HEK293T (cell line): ENCODE measurements around the gene PRR23B.
"Not testable (repeated sequence)": the region's sequence is repeated elsewhere in the genome, so short reads cannot be mapped to it uniquely, and the experiment has no call there.

Source experiments
- CTCF ChIA-PET: fragments of 350-600 bp; formaldehyde crosslinking; extraction: SDS; loops from one replicate; lab custom pipeline; 2021; ENCODE audit warnings: antibody characterized with exemption, inconsistent platforms; lab: Yijun Ruan, JAX
- POLR2A ChIA-PET: fragments of 350-600 bp; formaldehyde crosslinking; extraction: SDS; loops from one replicate; lab custom pipeline; 2020; ENCODE audit warnings: antibody characterized with exemption, inconsistent platforms; lab: Yijun Ruan, JAX
- DNase-seq: peaks from one replicate; pipeline ENCODE4 v3.0.0; 2012; ENCODE audit warnings: mixed read lengths; ENCODE audit errors: extremely low spot score
- ARNT ChIP-seq: fragments of 450-650 bp; IDR thresholded peaks from 2 replicates; pipeline ENCODE4 v1.6.1; 2017; ENCODE audit warnings: mild to moderate bottlenecking
- BHLHE40 ChIP-seq: fragments of 450-650 bp; IDR thresholded peaks from 2 replicates; pipeline ENCODE4 v1.6.1; 2016; ENCODE audit warnings: mild to moderate bottlenecking, moderate library complexity, borderline replicate concordance
- CTBP1 ChIP-seq: fragments of 450-650 bp; IDR thresholded peaks from 2 replicates; pipeline ENCODE4 v1.6.1; 2016; ENCODE audit warnings: borderline replicate concordance
- ELF4 ChIP-seq: fragments of 450-650 bp; IDR thresholded peaks from 2 replicates; pipeline ENCODE4 v1.6.1; 2017; ENCODE audit warnings: antibody characterized with exemption
- FOXA1 ChIP-seq: fragments of 450-650 bp; IDR thresholded peaks from 2 replicates; pipeline ENCODE4 v1.6.1; 2016; ENCODE audit warnings: mild to moderate bottlenecking
- FOXK2 ChIP-seq: fragments of 450-650 bp; IDR thresholded peaks from 2 replicates; pipeline ENCODE4 v1.6.1; 2016; ENCODE audit warnings: mild to moderate bottlenecking
- FOXM1 ChIP-seq: fragments of 450-650 bp; IDR thresholded peaks from 2 replicates; pipeline ENCODE4 v1.6.1; 2017; ENCODE audit warnings: mild to moderate bottlenecking, borderline replicate concordance
- HDGF ChIP-seq: fragments of 450-650 bp; IDR thresholded peaks from 2 replicates; pipeline ENCODE4 v1.6.1; 2017; ENCODE audit warnings: antibody characterized with exemption, borderline replicate concordance
- L3MBTL2 ChIP-seq: fragments of 450-650 bp; conservative IDR thresholded peaks from 2 replicates; pipeline ENCODE4 v1.6.1; 2016; ENCODE audit warnings: mild to moderate bottlenecking
- LEF1 ChIP-seq: fragments of 450-650 bp; IDR thresholded peaks from 2 replicates; pipeline ENCODE4 v1.6.1; 2017; ENCODE audit warnings: mild to moderate bottlenecking, borderline replicate concordance
- NFRKB ChIP-seq: fragments of 450-650 bp; IDR thresholded peaks from 2 replicates; pipeline ENCODE4 v1.6.1; 2016; ENCODE audit warnings: mild to moderate bottlenecking, moderate library complexity
- PKNOX1 ChIP-seq: fragments of 450-650 bp; IDR thresholded peaks from 2 replicates; pipeline ENCODE4 v1.6.1; 2016
- SP1 ChIP-seq: fragments of 450-650 bp; IDR thresholded peaks from 2 replicates; pipeline ENCODE4 v1.6.1; 2017
- SUZ12 ChIP-seq: fragments of 450-650 bp; IDR thresholded peaks from 2 replicates; pipeline ENCODE4 v1.6.1; 2016; ENCODE audit warnings: mild to moderate bottlenecking
- TARDBP ChIP-seq: fragments of 450-650 bp; IDR thresholded peaks from 2 replicates; pipeline ENCODE4 v1.6.1; 2016
- ZNF384 ChIP-seq: fragments of 450-650 bp; IDR thresholded peaks from 2 replicates; pipeline ENCODE4 v1.6.1; 2016

PRR23B gene

DNA sequence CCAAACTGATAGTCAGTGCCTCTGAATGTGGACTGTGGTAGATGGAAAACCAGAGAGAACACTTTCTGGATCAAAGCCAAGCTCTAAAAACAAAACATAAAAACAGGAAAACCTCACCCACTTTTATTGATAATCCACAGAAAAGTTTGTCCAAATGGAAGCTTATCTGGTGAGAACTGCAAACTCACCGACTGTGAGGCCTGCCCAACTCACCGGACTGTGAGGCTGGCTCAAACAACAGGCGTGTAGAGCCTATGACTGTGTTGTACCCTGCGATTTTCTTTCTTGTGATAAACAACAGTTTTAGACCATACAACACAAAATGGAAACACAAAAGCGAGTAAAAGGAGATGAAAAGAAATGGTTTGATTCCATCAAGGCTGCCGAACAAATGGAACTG is 16.8 kb upstream of the PRR23B start:
- no peak for TF ChIP-seq ELF4
- TF ChIP-seq SP1: no peak
- no peak for TF ChIP-seq BHLHE40
- CTCF ChIA-PET: no interaction called here
- POLR2A ChIA-PET: no interaction called here
- DNase-seq: no peak

DNA sequence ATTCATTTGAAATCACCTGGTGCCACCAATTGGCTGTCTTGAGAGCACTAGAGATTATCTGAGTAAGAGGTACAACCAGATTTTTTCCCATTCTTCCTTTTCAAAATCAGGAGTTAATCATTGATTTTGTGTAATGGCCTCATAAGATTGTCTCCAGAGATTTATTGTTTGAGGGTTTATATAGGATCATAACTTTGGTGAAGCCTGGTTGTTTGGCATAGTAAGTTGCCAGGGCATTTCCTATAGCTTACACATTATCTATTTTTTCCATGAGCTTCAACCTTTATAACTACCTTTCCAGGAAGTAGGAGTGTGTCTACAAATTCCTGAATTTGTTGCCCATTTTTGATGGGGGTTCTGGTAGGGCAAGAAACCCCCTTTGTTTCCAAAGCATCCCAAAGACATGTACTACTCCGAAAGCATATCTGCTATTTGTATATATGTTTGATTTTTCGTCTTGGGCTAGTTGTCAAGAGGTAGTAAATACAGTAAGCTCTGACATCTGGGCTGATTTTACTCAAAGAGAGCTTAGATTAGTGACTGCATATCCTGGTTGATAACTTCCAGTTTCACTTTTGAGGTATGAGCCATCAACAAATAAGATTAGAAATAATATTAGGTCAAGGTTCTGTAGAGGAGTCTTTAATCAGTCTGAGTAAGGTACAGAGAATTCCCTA is 11.7 kb upstream of the PRR23B start:
- POLR2A ChIA-PET: no interaction called here
- no peak for DNase-seq
- CTCF ChIA-PET: interaction anchor here (0.7 kb wide), 1 partner anchor 569 kb away, joined by 4 read pairs; no protein-coding TSS in a partner anchor
- TF ChIP-seq ARNT (no peak), HDGF (no peak), ELF4 (no peak), LEF1 (no peak), NFRKB (no peak), TARDBP (no peak), PKNOX1 (no peak), L3MBTL2 (no peak), BHLHE40 (no peak), ZNF384 (no peak), FOXK2 (no peak), CTBP1 (no peak), SP1 (no peak), SUZ12 (no peak), FOXM1 (no peak), FOXA1 (no peak)

DNA sequence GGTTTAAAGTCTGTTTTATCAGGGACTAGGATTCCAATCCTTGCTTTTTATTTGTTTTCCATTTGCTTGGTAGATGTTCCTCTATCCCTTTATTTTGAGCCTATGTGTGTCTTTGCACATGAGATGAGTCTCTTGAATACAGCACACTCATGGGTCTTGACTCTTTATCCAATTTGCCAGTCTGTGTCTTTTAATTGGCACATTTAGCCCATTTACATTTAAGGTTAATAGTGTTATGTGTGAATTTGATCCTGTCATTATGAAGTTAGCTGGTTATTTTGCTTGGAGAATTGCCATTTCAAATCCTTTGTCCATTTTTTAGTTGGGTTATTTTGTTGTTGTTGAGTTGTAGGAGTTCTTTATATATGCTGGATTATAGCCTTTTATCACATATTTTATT is 9.8 kb upstream of the PRR23B start:
- POLR2A ChIA-PET, DNase-seq, CTCF ChIA-PET: not testable (repeated sequence)

- TF ChIP-seq FOXK2 (no peak), PKNOX1 (no peak), FOXA1 (no peak), SUZ12 (no peak), LEF1 (no peak), NFRKB (no peak), CTBP1 (no peak), L3MBTL2 (no peak), ARNT (no peak), ELF4 (no peak), TARDBP (no peak), BHLHE40 (no peak), ZNF384 (no peak), HDGF (no peak), FOXM1 (no peak), SP1 (no peak)
- CTCF ChIA-PET: no interaction called here
- no peak for DNase-seq
- POLR2A ChIA-PET: no interaction called here
Observed at GRCh38 chr3:139024968-139025367, 4.2 kb upstream of the PRR23B start.

DNA sequence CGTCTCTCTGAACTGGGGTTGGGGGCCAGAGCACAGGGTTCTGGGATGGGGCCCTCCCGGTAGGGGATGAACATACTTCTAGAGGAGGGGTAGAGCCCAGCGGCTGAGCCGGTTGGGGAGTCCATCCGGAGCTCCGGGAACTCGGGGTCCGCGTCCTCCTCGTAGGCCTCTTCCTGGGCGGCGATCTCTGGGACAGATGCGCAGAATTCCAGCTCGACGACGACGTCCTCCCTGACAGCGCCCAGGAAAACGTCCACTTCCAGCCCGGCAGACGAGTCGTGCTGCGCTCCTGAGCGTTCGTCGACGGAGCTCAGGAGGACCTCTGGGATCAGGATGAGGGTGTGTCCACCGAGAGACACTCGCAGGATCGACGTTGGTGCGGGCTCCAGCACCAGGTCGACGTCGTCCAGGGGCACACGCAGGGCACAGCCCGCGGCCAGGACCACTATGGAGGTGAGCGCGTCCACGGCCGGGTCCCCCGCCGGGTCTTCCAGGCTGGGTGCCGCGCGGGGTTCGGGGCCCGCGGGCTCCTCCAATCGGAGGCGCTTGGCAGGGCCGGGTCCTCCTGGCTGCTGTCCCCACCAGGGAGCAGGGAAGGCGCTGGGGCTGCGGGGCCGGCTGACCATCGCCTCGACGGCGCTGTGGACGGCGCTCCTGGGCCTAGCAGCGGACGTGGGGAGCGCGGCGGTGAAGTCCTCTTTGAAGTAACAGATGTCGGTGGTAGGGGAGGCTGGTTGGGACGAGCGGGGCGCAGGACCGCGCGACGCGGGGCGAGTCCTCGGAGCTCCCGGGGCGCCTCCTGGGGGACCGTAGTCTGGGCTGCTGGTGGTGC is 474 bp downstream of the PRR23B start:
- TF ChIP-seq NFRKB (no peak), HDGF (no peak), FOXM1 (no peak), CTBP1 (no peak), L3MBTL2 (no peak), SUZ12 (no peak), SP1 (no peak), BHLHE40 (no peak), LEF1 (no peak), ARNT (no peak), FOXA1 (no peak), ZNF384 (no peak), FOXK2 (no peak), TARDBP (no peak), PKNOX1 (no peak), ELF4 (no peak)
- ChIA-PET CTCF (no interaction called here), POLR2A (no interaction called here)
- no peak for DNase-seq

- POLR2A ChIA-PET: no interaction called here
- DNase-seq: no peak
- TF ChIP-seq SUZ12 (no peak), SP1 (no peak), FOXK2 (no peak), FOXA1 (no peak), FOXM1 (no peak), HDGF (no peak), LEF1 (no peak), TARDBP (no peak), BHLHE40 (no peak), ARNT (no peak), L3MBTL2 (no peak), ELF4 (no peak), PKNOX1 (no peak), CTBP1 (no peak), NFRKB (no peak), ZNF384 (no peak)
Observed at GRCh38 chr3:139016430-139017048, 4.2 kb downstream of the PRR23B start.

More at GRCh38 chr3:139016430-139017048, 4.2 kb downstream of the PRR23B start:
- CTCF ChIA-PET: no interaction called here
